ENCODE data around the gene B3GAT2. TPM values are rescaled to one million over a fixed set of nuclear protein-coding genes. Genes with fewer than 3 reads are reported as not detected.

B3GAT2 gene
- total RNA-seq, 4 donors from 2014 or later = 0.18 to 0.76 TPM; not detected in 2

- no peaks in the 10 kb centered on the region for H3K36me3 ChIP-seq
- TF ChIP-seq CTCF (IDR thresholded peaks at IDR 0.05) (no peak), POLR2A (IDR thresholded peaks at IDR 0.05) (no peak)
- H3K27me3 ChIP-seq = no peaks in the 10 kb centered on the region
- intact Hi-C loops (cut with DNase I; ENCODE audit: low total_unique reads) = no loop called here
- H3K27ac ChIP-seq = no peak overlapping the region
- no peaks in the 10 kb centered on the region for H3K4me1 ChIP-seq
- H3K9me3 ChIP-seq = no peaks in the 10 kb centered on the region
- H3K4me3 ChIP-seq = no peak overlapping the region
- DNase-seq = no peak
Measured at GRCh38 chr6:70864401-70864800, 92.5 kb downstream of the B3GAT2 start.

DNA sequence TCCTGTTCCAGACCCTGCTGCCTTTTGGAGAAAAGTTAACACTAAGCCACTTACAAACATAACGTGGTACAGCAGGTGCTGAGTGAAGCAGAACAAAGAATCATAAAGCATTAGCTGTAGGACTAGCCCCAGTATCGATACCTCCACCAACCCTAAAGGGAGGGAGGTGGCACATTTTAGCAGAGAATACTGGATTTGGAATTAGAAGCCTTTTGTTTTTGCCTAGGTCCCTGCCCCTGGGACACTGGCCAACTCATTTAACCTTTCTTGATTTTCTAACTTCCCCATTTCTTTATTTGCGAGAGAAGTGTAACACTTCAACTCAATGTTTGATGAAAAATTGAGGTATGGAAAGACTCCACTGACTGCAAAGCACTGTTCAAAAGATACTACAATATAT is 93.5 kb downstream of the B3GAT2 start:
- no peak for TF ChIP-seq CTCF (IDR thresholded peaks at IDR 0.05)
- TF ChIP-seq POLR2A (IDR thresholded peaks at IDR 0.05) = no peak
- intact Hi-C loops (cut with DNase I; ENCODE audit: low total_unique reads) = no loop called here
- DNase-seq = no peak
- Histone ChIP-seq H3K27ac (no peak overlapping the region), H3K9me3 (no peaks in the 10 kb centered on the region), H3K27me3 (no peaks in the 10 kb centered on the region), H3K36me3 (no peaks in the 10 kb centered on the region), H3K4me3 (no peak overlapping the region), H3K4me1 (no peaks in the 10 kb centered on the region)

DNA sequence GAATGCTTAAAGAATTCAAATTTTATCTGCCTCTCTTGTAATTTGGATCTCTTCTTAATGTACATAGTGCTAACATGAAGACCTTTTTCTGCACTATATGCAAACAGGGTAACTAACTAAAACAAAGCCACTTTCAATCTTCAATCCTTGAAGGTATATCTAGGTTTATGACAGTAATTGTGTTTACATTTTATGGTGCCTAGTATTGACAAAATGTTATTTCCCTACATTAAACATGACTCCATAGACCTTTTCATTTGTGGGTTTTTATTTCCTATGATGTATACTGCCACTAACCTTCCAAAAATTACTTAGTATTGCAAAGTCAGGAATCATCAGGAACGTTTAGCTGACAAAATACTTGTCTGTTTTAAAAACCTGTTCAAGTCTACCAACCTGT is 95.9 kb downstream of the B3GAT2 start:
- TF ChIP-seq POLR2A (IDR thresholded peaks at IDR 0.05) (no peak), CTCF (IDR thresholded peaks at IDR 0.05) (no peak)
- intact Hi-C loops (cut with DNase I; ENCODE audit: low total_unique reads) = no loop called here
- no peak for DNase-seq
- no peak overlapping the region for H3K27ac ChIP-seq
- H3K4me3 ChIP-seq = no peak overlapping the region
- H3K9me3 ChIP-seq = no peaks in the 10 kb centered on the region
- H3K4me1 ChIP-seq = no peaks in the 10 kb centered on the region
- no peaks in the 10 kb centered on the region for H3K36me3 ChIP-seq
- no peaks in the 10 kb centered on the region for H3K27me3 ChIP-seq

DNA sequence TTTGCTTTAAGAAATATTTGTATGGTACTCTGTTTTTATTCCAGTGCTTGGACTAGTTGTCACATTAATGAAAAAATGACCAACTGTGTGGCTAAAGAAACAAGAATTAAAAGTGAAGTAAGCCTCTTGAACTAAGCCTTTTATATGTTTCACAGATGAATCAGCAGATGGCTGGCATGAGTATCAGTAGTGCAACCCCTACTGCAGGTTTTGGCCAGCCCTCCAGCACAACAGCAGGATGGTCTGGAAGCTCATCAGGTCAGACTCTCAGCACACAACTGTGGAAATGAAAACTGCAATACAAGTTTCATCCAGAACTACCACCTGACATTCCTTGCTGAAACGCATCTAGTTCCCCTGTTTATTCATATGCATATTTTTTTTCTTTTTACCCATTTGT is 96.8 kb downstream of the B3GAT2 start:
- H3K4me3 ChIP-seq = no peak overlapping the region
- no peak for DNase-seq
- no peak overlapping the region for H3K27ac ChIP-seq
- TF ChIP-seq CTCF (IDR thresholded peaks at IDR 0.05) (no peak), POLR2A (IDR thresholded peaks at IDR 0.05) (no peak)
- intact Hi-C loops (cut with DNase I; ENCODE audit: low total_unique reads) = no loop called here
- no peaks in the 10 kb centered on the region for H3K9me3 ChIP-seq
- H3K36me3 ChIP-seq = no peaks in the 10 kb centered on the region
- H3K4me1 ChIP-seq = no peaks in the 10 kb centered on the region
- no peaks in the 10 kb centered on the region for H3K27me3 ChIP-seq

DNA sequence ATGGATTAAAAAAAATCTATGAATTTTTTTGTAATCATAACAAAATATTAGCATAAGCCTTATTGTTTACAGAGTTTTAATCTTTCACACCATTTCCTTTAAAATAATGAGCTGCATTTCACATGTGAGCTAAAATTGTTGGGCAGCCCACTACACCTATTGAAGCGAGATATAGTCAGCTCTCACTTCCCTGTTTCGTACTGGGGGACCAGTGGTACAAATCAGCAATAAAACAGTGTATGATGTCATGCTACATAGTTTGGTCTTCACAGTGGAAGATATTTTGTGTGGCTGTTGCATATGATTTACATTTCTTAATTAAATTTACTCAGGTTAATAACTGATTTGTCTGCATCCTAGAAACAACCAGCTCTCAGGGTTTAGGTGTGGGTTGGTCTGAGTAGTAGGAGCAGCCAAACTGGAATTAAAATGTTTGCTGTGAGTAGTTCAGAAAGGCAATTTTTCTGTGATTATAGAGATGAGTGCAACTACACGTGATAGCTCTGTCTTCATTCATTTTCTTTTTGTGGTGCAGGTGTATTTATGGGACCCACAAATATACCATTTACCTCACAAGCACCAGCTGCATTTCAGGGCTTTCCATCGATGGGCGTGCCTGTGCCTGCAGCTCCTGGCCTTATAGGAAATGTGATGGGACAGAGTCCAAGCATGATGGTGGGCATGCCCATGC is 99.3 kb downstream of the B3GAT2 start:
- Histone ChIP-seq H3K4me1 (no peaks in the 10 kb centered on the region), H3K4me3 (no peak overlapping the region), H3K36me3 (no peaks in the 10 kb centered on the region), H3K27ac (no peak overlapping the region), H3K27me3 (no peaks in the 10 kb centered on the region), H3K9me3 (no peaks in the 10 kb centered on the region)
- DNase-seq = no peak
- intact Hi-C loops (cut with DNase I; ENCODE audit: low total_unique reads) = no loop called here
- TF ChIP-seq POLR2A (IDR thresholded peaks at IDR 0.05) (no peak), CTCF (IDR thresholded peaks at IDR 0.05) (no peak)

All from uterus (tissue), 4 donors.